ENCODE results near the gene RPUSD4. TPM values are rescaled to one million over a fixed set of nuclear protein-coding genes. Genes with fewer than 3 reads are reported as not detected.

RPUSD4 gene
- total RNA-seq, 2 experiments from 2014 or later: 29.1 to 36.2 TPM

DNA sequence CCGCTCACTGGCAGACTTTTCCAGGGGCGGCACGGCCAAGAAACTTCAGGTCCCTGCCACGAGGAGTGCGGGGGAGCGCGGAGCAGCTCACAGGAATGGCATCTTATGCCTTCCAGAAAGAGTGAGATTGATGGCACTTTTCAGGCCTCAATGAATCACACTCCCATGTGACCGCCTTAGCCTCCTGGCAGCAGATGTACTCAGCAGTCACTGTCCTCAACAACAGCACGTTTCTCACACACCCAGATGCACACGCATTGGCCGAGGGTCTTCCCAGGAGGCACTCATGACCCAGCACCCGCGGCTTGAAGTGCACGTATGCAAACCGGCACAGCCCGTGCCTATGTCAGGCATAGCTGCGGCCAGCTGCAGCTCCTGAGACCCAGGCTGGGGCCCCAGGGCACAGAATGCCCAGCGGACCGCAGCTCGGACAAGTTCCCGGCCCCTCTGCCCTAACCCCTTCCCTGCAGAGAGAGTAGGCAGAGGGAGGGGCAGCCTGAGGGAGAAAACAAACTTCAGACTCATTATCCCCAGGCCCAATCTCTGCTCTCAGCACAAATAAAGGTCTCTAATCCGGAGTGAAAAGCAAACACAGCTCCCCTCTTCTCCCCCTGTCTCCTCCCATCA lies 48.3 kb downstream of the RPUSD4 start:
- POLR2A ChIA-PET: no interaction called here
- no peaks in the 10 kb centered on the region for H3K9me3 ChIP-seq (ENCODE audit: low read length)
- no peaks in the 10 kb centered on the region for H3K36me3 ChIP-seq (ENCODE audit: insufficient read depth, low read length)
- no peaks in the 10 kb centered on the region for H4K20me1 ChIP-seq (ENCODE audit: insufficient read depth, low read length)
- CTCF ChIA-PET (ENCODE audit: unreplicated experiment): no interaction called here
- H3K27ac ChIP-seq (ENCODE audit: low read depth, low read length, poor library complexity, severe bottlenecking): no peak overlapping the region
- H3K9me2 ChIP-seq (ENCODE audit: insufficient read depth, low read length): no peaks in the 10 kb centered on the region
- no peak for DNase-seq (ENCODE audit: low spot score)
- H3K4me3 ChIP-seq (ENCODE audit: low read depth, low read length, poor library complexity, severe bottlenecking): no peak overlapping the region
- H3K4me1 ChIP-seq (ENCODE audit: insufficient read depth, low read length, poor library complexity, severe bottlenecking): no peaks in the 10 kb centered on the region
- intact Hi-C loops (cut with micrococcal nuclease; ENCODE audit: unreplicated experiment): no loop called here
- H3K79me2 ChIP-seq (ENCODE audit: insufficient read depth, low read depth, low read length): no peaks in the 10 kb centered on the region
- TF ChIP-seq, protein P1, sequence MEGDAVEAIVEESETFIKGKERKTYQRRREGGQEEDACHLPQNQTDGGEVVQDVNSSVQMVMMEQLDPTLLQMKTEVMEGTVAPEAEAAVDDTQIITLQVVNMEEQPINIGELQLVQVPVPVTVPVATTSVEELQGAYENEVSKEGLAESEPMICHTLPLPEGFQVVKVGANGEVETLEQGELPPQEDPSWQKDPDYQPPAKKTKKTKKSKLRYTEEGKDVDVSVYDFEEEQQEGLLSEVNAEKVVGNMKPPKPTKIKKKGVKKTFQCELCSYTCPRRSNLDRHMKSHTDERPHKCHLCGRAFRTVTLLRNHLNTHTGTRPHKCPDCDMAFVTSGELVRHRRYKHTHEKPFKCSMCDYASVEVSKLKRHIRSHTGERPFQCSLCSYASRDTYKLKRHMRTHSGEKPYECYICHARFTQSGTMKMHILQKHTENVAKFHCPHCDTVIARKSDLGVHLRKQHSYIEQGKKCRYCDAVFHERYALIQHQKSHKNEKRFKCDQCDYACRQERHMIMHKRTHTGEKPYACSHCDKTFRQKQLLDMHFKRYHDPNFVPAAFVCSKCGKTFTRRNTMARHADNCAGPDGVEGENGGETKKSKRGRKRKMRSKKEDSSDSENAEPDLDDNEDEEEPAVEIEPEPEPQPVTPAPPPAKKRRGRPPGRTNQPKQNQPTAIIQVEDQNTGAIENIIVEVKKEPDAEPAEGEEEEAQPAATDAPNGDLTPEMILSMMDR (conservative IDR thresholded peaks at IDR 0.05; ENCODE audit: low read length): no peak
- TF ChIP-seq EZH2phosphoT487 (IDR thresholded peaks at IDR 0.05; ENCODE audit: borderline replicate concordance, low read depth, low read length): no peak
- no TSS peak for BruUV-seq (replicated peaks)
- H3K4me2 ChIP-seq (ENCODE audit: low read length): no peak overlapping the region
- H2AFZ ChIP-seq (ENCODE audit: low read length): no peak overlapping the region

DNA sequence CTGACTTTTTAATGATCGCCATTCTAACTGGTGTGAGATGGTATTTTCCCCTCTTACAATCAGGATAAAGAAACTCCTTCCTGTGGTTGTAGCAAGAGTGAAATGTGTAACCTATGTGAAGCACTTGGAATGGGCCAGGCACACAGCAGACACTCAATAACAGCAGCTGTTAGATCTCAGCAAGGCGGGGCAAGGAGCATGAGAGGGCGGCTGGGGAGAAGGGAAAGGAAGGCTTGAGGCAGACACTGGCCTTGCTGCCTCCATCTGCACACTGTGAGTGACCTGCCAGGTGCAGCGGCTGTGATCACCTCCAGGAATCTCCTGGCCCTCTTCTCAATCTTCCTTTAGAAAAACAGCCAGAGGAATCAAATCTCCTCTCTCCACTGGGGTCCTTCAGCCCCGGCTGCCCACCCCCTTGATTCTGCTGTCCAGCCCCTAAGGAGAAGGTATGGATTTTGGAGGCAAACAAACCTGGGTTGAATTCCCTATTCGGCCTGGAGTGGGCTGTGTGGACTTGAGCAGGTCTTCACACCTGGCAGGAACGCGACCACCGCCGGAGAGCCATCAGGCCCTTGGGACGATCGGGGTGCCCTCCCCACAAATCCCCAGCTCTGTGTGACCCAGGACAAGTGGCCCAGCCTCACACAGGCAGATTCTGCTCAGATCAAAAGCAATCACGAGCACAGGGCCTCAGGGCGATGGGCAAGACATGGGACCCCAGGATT lies 49.0 kb downstream of the RPUSD4 start:
- intact Hi-C loops (cut with micrococcal nuclease; ENCODE audit: unreplicated experiment): no loop called here
- Histone ChIP-seq H3K9me2 (ENCODE audit: insufficient read depth, low read length) (no peaks in the 10 kb centered on the region), H2AFZ (ENCODE audit: low read length) (no peak overlapping the region), H3K9me3 (ENCODE audit: low read length) (no peaks in the 10 kb centered on the region), H3K36me3 (ENCODE audit: insufficient read depth, low read length) (no peaks in the 10 kb centered on the region), H4K20me1 (ENCODE audit: insufficient read depth, low read length) (no peaks in the 10 kb centered on the region), H3K4me3 (ENCODE audit: low read depth, low read length, poor library complexity, severe bottlenecking) (no peak overlapping the region), H3K4me2 (ENCODE audit: low read length) (no peak overlapping the region), H3K27ac (ENCODE audit: low read depth, low read length, poor library complexity, severe bottlenecking) (no peak overlapping the region), H3K4me1 (ENCODE audit: insufficient read depth, low read length, poor library complexity, severe bottlenecking) (no peaks in the 10 kb centered on the region), H3K79me2 (ENCODE audit: insufficient read depth, low read depth, low read length) (no peaks in the 10 kb centered on the region)
- TF ChIP-seq, protein P1 (conservative IDR thresholded peaks at IDR 0.05; ENCODE audit: low read length): no peak
- TF ChIP-seq EZH2phosphoT487 (IDR thresholded peaks at IDR 0.05; ENCODE audit: borderline replicate concordance, low read depth, low read length): no peak
- BruUV-seq (replicated peaks): no TSS peak
- no peak for DNase-seq (ENCODE audit: low spot score)
- POLR2A ChIA-PET: interaction anchor here (0.6 kb wide), 1 partner anchor 144 kb away, joined by 5 read pairs; no protein-coding TSS in a partner anchor
- CTCF ChIA-PET (ENCODE audit: unreplicated experiment): no interaction called here

DNA sequence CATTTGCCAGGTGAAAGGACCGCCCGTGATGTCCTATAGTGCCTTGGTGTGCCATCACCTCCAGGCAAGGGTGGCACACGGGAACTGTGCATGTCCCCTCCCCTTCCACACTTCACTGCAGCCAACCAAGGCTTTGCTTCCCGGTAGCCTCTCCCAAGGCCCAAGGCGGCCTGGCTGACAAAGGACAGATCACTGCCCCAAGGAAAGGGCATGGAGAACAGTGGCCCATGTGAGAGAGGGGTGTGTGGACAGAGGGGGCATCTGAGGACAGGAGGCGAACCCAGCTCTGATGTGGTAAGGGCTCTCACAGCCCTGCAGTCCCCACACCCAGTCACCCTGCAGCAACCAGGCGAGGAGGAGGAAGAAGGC lies 50.4 kb downstream of the RPUSD4 start:
- Histone ChIP-seq H3K9me3 (ENCODE audit: low read length) (no peaks in the 10 kb centered on the region), H3K4me3 (ENCODE audit: low read depth, low read length, poor library complexity, severe bottlenecking) (no peak overlapping the region), H4K20me1 (ENCODE audit: insufficient read depth, low read length) (no peaks in the 10 kb centered on the region), H3K27ac (ENCODE audit: low read depth, low read length, poor library complexity, severe bottlenecking) (no peak overlapping the region), H3K9me2 (ENCODE audit: insufficient read depth, low read length) (no peaks in the 10 kb centered on the region), H3K36me3 (ENCODE audit: insufficient read depth, low read length) (no peaks in the 10 kb centered on the region), H3K4me1 (ENCODE audit: insufficient read depth, low read length, poor library complexity, severe bottlenecking) (no peaks in the 10 kb centered on the region), H3K4me2 (ENCODE audit: low read length) (no peak overlapping the region), H3K79me2 (ENCODE audit: insufficient read depth, low read depth, low read length) (no peaks in the 10 kb centered on the region), H2AFZ (ENCODE audit: low read length) (no peak overlapping the region)
- intact Hi-C loops (cut with micrococcal nuclease; ENCODE audit: unreplicated experiment): no loop called here
- BruUV-seq (replicated peaks): no TSS peak
- ChIA-PET CTCF (ENCODE audit: unreplicated experiment) (no interaction called here), POLR2A (no interaction called here)
- DNase-seq (ENCODE audit: low spot score): no peak
- TF ChIP-seq, protein P1 (conservative IDR thresholded peaks at IDR 0.05; ENCODE audit: low read length): no peak
- TF ChIP-seq EZH2phosphoT487 (IDR thresholded peaks at IDR 0.05; ENCODE audit: borderline replicate concordance, low read depth, low read length): no peak
